ENCODE measurements around the gene CPA5. TPM values are rescaled to one million over a fixed set of nuclear protein-coding genes. Genes with fewer than 3 reads are reported as not detected.

Gene CPA5
- total RNA-seq, 1 donor from 2014 or later = not detected

DNA sequence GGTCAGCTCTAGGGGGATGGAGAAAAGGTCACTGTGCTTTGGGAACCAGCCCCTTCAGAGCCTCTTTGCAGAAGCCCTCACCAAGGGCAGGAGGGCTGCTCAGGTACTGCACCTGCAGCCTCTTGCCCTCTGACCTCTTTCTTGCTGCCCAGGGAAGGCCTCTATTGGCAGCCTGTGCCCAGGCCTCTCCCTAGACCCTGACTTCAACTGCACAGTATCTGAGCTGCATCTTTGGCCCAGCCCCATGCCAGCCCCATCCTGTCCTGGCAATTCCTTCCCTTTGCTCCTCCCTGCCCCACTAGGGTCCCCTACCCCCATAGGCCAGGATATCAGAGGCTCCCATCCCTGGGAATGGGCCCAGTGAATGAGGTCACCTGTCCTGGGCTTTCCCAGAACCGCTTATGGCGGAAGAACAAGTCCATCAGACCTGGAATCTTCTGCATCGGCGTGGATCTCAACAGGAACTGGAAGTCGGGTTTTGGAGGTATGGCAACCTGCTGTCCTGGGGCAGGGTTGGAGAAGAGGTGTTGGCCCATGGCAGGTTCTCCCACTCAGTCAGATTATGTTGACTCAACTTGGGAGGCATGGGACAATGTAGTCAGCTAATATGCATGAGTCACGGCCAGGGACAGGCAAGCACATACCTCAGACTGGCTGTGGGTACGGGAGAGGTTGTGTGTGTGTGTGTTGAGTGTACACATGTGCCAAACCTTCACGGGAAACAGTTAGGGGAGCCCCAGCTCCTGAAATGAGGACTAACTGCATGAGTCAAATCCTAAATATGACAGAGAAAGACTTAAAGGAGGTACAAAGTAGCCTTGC lies 18.6 kb downstream of the CPA5 start:
- DNase-seq (ENCODE audit: extremely low spot score in 2 of 2) = no peak
- H3K4me1 ChIP-seq = peaks cover 4% of the 10 kb centered on the region
- peak in 1 of 2 donors; percentile 63 for TF ChIP-seq POLR2AphosphoS5 (IDR thresholded peaks at IDR 0.05; ENCODE audit: insufficient read depth in 1 of 2, low read depth in 1 of 2)
- TF ChIP-seq, protein P1, sequence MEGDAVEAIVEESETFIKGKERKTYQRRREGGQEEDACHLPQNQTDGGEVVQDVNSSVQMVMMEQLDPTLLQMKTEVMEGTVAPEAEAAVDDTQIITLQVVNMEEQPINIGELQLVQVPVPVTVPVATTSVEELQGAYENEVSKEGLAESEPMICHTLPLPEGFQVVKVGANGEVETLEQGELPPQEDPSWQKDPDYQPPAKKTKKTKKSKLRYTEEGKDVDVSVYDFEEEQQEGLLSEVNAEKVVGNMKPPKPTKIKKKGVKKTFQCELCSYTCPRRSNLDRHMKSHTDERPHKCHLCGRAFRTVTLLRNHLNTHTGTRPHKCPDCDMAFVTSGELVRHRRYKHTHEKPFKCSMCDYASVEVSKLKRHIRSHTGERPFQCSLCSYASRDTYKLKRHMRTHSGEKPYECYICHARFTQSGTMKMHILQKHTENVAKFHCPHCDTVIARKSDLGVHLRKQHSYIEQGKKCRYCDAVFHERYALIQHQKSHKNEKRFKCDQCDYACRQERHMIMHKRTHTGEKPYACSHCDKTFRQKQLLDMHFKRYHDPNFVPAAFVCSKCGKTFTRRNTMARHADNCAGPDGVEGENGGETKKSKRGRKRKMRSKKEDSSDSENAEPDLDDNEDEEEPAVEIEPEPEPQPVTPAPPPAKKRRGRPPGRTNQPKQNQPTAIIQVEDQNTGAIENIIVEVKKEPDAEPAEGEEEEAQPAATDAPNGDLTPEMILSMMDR (IDR thresholded peaks at IDR 0.05) = no peak

DNA sequence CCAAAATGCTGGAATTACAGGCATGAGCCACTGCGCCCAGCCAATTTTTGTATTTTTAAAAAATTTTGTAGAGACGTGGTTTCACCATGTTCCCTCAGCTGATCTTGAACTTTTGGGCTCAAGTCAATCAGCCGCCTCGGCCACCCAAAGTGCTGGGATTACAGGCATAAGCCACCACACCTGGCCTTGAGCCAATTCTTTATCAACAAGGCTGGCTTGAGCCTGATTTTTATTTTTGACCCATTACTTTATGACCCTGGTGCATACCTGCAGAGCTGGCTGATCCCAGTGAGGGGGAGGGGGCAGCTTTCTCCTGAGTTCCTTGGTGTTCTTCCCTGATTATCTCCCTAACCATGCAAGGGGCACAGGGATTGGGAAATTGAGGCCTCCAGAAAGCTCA lies 19.8 kb downstream of the CPA5 start:
- H3K4me3 ChIP-seq = no peak overlapping the region
- peaks cover 13% of the 10 kb centered on the region for H3K4me1 ChIP-seq
- TF ChIP-seq, protein P1 (IDR thresholded peaks at IDR 0.05) = no peak
- TF ChIP-seq POLR2AphosphoS5 (IDR thresholded peaks at IDR 0.05; ENCODE audit: insufficient read depth in 1 of 2, low read depth in 1 of 2) (no peak), POLR2A (IDR thresholded peaks at IDR 0.05) (no peak)
- H3K9me3 ChIP-seq = no peaks in the 10 kb centered on the region
- H3K36me3 ChIP-seq = no peaks in the 10 kb centered on the region
- H3K27ac ChIP-seq = no peak overlapping the region
- H3K27me3 ChIP-seq = no peaks in the 10 kb centered on the region
- intact Hi-C loops (cut with DNase I) = no loop called here
- DNase-seq (ENCODE audit: extremely low spot score in 2 of 2) = no peak

More for the DNA sequence above, 18.6 kb downstream of the CPA5 start:
- no peaks in the 10 kb centered on the region for H3K36me3 ChIP-seq
- no peaks in the 10 kb centered on the region for H3K9me3 ChIP-seq
- no peak overlapping the region for H3K27ac ChIP-seq
- no peaks in the 10 kb centered on the region for H3K27me3 ChIP-seq
- H3K4me3 ChIP-seq = no peak overlapping the region
- intact Hi-C loops (cut with DNase I) = no loop called here

GRCh38 chr7:130365088-130365487 lies 20.5 kb downstream of the CPA5 start:
- Histone ChIP-seq H3K36me3 (no peaks in the 10 kb centered on the region), H3K4me1 (peaks cover 19% of the 10 kb centered on the region), H3K9me3 (no peaks in the 10 kb centered on the region), H3K27me3 (no peaks in the 10 kb centered on the region), H3K4me3 (no peak overlapping the region), H3K27ac (no peak overlapping the region)
- TF ChIP-seq, protein P1 (IDR thresholded peaks at IDR 0.05) = no peak
- intact Hi-C loops (cut with DNase I) = no loop called here
- no peak for DNase-seq (ENCODE audit: extremely low spot score in 2 of 2)

DNA sequence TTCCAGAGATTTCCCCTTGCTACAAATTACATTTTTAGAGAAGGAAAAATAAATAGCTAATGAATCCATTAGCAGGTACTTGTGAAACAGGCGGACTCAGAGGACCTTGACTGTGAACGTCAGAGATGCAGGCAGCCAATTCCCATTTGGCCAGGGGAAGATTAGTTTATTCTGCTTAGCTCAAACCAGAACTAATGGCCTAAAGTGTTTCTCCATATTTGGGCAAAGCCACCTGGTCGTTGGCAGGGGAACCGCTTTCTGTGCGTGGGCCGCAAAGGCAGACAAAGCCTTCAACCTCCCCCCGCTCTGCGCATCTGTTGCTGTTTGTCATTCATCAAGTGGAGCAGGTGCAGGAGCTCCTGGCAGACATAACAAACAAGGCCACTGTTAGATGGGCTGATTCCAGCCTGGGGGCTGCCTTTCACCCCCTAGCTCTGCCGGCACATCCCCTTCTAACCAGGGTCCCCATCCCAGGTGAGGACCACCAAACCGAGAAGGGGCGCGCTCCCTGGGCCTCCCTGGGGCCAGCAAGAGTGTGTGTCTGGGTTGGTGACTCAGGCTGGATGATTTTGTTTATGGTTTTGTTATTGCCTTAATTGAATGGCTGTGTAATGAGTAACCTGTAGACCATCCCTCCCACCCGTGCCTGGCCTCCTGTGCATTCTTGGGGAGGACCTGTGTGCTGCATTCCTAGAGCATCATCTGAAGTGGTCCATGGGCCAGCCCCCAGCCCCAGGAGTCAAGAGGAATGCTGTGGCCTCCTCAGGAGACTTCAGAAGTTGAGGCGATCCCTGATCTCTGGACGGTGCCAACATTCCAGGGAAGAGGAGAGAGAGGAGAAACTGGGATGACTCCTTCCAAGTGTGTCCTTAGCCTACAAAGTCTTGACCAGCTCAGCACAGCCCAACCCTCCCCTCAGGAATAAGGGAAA lies 21.2 kb downstream of the CPA5 start:
- H3K4me1 ChIP-seq = peaks cover 22% of the 10 kb centered on the region
- H3K4me3 ChIP-seq = no peak overlapping the region
- TF ChIP-seq POLR2A (IDR thresholded peaks at IDR 0.05) (no peak), POLR2AphosphoS5 (IDR thresholded peaks at IDR 0.05; ENCODE audit: insufficient read depth in 1 of 2, low read depth in 1 of 2) (no peak)
- TF ChIP-seq, protein P1 (IDR thresholded peaks at IDR 0.05) = no peak
- intact Hi-C loops (cut with DNase I) = no loop called here
- H3K9me3 ChIP-seq = no peaks in the 10 kb centered on the region
- no peak overlapping the region for H3K27ac ChIP-seq
- H3K27me3 ChIP-seq = no peaks in the 10 kb centered on the region
- DNase-seq (ENCODE audit: extremely low spot score in 2 of 2) = no peak
- no peaks in the 10 kb centered on the region for H3K36me3 ChIP-seq

Data from vagina (tissue), 2 donors.